Colonic mucosa (tissue), 4 donors: ENCODE data around the gene SLC24A3. TPM values are rescaled to one million over a fixed set of nuclear protein-coding genes. Genes with fewer than 3 reads are reported as not detected.

ENCODE experiments used
- DNase-seq: peaks from one replicate; pipeline ENCODE4 v3.0.0-alpha.2; 2020
- H3K27ac ChIP-seq: fragments of 200-600 bp; one replicate; pipeline ENCODE4 v1.8.0; 2021
- H3K27me3 ChIP-seq: fragments of 200-600 bp; one replicate; pipeline ENCODE4 v1.8.0; 2021
- H3K36me3 ChIP-seq: fragments of 200-600 bp; one replicate; pipeline ENCODE4 v1.8.0; 2021
- H3K4me1 ChIP-seq: fragments of 200-600 bp; one replicate; pipeline ENCODE4 v1.8.0; 2021; ENCODE audit warnings: mild to moderate bottlenecking
- H3K4me3 ChIP-seq: fragments of 200-600 bp; one replicate; pipeline ENCODE4 v1.8.0; 2021
- H3K9ac ChIP-seq, 2 donors: one replicate each; pipeline ENCODE4 v1.7.0; 2013; ENCODE audit warnings: control low read depth in 2 of 2, low read depth in 2 of 2, low read length in 2 of 2
- H3K9me3 ChIP-seq: fragments of 200-600 bp; one replicate; pipeline ENCODE4 v1.8.0; 2021
- intact Hi-C: fragments of 100-400 bp; cut with DNase I; formaldehyde crosslinking; loops from one replicate; pipeline ENCODE4 v1.14.1; 2022
- total RNA-seq, 2 donors: library from RNA; stranded (reverse); fragmentation: NEBNext Ultra II Directional in 1 of 2; extraction: Animal tissue kit (Norgen Biotek cat#: 25700) in 1 of 2; gene quantifications; one replicate each; pipeline ENCODE4 v1.2.1, GENCODE V29; 2021
- TF ChIP-seq, protein P1 (sequence below): fragments of 200-600 bp; IDR thresholded peaks from one replicate; pipeline ENCODE4 v1.8.0; 2022; ENCODE audit warnings: antibody characterized with exemption, mild to moderate bottlenecking
- donor health status: healthy.
- donor health status: DM: no; HTN: no; CAD: no.
- donor health status: DM: no; HTN: no; CAD: no.

The SLC24A3 gene
- total RNA-seq, 2 donors from 2014 or later = 3.6 to 6.6 TPM

DNA sequence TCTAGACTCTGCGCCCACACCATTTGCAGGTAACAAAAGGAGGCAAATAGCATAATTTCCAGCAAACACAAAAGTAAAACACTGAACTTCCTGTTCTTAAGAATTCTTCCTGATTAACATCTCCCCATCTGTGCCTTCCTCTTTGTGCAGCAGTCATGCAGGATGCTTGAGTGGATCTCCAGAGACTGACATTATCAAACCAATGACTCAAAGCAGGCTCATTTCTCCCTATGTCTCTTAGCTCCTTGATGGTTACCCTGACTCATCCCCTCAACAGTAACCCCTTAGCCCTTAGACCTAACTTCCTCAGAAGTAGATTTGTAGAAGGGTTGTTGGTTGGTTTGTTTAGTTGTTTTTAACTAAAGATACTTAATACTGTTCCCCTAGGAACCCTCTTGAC is 408.6 kb downstream of the SLC24A3 start:
- Histone ChIP-seq H3K9ac (no peak overlapping the region), H3K27ac (no peak overlapping the region), H3K4me3 (no peak overlapping the region), H3K9me3 (no peaks in the 10 kb centered on the region), H3K27me3 (no peaks in the 10 kb centered on the region), H3K4me1 (no peaks in the 10 kb centered on the region), H3K36me3 (no peaks in the 10 kb centered on the region)
- intact Hi-C loops = no loop called here
- no peak for DNase-seq
- TF ChIP-seq, protein P1, sequence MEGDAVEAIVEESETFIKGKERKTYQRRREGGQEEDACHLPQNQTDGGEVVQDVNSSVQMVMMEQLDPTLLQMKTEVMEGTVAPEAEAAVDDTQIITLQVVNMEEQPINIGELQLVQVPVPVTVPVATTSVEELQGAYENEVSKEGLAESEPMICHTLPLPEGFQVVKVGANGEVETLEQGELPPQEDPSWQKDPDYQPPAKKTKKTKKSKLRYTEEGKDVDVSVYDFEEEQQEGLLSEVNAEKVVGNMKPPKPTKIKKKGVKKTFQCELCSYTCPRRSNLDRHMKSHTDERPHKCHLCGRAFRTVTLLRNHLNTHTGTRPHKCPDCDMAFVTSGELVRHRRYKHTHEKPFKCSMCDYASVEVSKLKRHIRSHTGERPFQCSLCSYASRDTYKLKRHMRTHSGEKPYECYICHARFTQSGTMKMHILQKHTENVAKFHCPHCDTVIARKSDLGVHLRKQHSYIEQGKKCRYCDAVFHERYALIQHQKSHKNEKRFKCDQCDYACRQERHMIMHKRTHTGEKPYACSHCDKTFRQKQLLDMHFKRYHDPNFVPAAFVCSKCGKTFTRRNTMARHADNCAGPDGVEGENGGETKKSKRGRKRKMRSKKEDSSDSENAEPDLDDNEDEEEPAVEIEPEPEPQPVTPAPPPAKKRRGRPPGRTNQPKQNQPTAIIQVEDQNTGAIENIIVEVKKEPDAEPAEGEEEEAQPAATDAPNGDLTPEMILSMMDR = no peak

DNA sequence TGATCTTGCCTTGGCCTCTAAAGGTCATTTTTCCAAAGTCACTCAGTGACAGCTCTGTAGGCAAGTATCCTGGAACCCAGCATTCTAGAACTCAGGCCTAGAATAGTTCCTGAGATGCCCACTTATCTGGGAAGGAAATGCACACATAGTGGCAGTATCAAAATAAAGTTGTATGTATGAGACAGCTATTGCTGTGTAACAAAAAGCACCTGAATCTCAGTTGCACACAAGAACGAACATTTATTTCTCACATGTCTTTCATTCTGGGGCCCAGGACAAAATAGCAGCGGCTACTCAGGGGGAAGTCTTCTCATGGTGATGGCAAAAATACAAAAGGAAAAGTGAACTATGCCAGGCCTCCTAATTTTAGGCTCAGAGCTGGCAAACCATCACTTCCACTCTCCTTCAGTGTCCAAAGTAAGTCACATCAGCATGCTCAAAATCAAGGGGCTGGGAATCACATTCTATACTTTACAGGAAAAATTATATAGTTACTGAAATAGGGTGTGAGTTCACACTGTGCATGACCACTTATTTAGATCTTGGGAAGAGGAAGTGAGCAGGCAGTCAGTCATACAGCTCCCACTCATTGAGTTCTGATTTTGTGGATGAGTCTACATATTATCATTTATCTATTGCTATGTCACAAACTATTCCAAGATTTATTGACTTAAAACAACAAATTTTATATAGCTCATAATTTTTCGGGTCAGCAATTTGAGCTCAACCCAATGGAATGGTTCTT is 412.0 kb downstream of the SLC24A3 start:
- TF ChIP-seq, protein P1 = no peak
- no peak overlapping the region for H3K9ac ChIP-seq
- no peaks in the 10 kb centered on the region for H3K36me3 ChIP-seq
- intact Hi-C loops = no loop called here
- H3K9me3 ChIP-seq = no peaks in the 10 kb centered on the region
- no peaks in the 10 kb centered on the region for H3K4me1 ChIP-seq
- H3K27me3 ChIP-seq = no peaks in the 10 kb centered on the region
- H3K4me3 ChIP-seq = no peak overlapping the region
- no peak for DNase-seq
- H3K27ac ChIP-seq = no peak overlapping the region

DNA sequence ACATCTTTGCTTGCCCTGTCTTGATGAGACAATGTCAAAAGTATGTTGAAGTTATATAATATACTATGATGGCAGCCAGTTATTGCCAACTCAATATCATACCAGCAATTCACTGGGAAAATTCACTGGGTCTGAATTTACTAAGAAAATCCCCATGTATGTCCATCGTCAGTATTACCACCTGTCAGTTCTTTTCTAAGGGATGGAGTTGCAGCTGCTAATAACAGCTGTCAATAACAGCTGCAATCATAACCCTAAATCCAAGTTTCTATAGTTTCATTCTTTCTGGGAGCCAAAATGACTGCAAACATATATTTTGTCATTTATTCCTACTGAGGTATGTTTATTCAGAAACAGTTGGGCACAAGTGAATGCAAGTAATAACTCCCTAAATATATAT is 413.0 kb downstream of the SLC24A3 start:
- no peaks in the 10 kb centered on the region for H3K9me3 ChIP-seq
- H3K27ac ChIP-seq = no peak overlapping the region
- no peak overlapping the region for H3K9ac ChIP-seq
- intact Hi-C loops = loop anchor here (5.0 kb wide), 1 partner anchor 37 kb away; no protein-coding TSS in a partner anchor
- no peak for DNase-seq
- no peak overlapping the region for H3K4me3 ChIP-seq
- TF ChIP-seq, protein P1 = no peak
- no peaks in the 10 kb centered on the region for H3K36me3 ChIP-seq
- H3K4me1 ChIP-seq = no peaks in the 10 kb centered on the region
- no peaks in the 10 kb centered on the region for H3K27me3 ChIP-seq

DNA sequence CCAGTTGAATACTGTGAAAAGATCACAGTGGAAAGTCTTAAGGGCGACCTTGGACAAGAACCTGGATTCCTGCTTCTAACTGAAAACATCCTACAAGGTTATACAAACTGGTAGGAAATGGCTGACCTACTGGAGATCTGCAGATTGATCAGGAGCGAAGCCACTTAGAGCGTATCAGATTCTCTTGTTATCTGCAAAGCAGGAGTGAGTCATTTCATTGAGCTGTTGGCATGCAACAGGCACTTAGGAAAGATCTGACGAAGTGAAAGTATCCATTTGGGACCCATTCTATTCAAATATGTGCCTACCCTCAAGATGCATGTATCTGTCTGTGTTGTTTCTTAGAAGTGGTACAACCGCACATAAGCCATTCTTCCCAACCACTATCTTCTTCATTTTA is 414.5 kb downstream of the SLC24A3 start:
- H3K9ac ChIP-seq = no peak overlapping the region
- H3K27me3 ChIP-seq = no peaks in the 10 kb centered on the region
- H3K4me3 ChIP-seq = no peak overlapping the region
- no peaks in the 10 kb centered on the region for H3K9me3 ChIP-seq
- intact Hi-C loops = loop anchor here (5.0 kb wide), 1 partner anchor 35 kb away; no protein-coding TSS in a partner anchor
- DNase-seq = no peak
- H3K27ac ChIP-seq = no peak overlapping the region
- no peaks in the 10 kb centered on the region for H3K4me1 ChIP-seq
- TF ChIP-seq, protein P1 = no peak
- H3K36me3 ChIP-seq = no peaks in the 10 kb centered on the region

DNA sequence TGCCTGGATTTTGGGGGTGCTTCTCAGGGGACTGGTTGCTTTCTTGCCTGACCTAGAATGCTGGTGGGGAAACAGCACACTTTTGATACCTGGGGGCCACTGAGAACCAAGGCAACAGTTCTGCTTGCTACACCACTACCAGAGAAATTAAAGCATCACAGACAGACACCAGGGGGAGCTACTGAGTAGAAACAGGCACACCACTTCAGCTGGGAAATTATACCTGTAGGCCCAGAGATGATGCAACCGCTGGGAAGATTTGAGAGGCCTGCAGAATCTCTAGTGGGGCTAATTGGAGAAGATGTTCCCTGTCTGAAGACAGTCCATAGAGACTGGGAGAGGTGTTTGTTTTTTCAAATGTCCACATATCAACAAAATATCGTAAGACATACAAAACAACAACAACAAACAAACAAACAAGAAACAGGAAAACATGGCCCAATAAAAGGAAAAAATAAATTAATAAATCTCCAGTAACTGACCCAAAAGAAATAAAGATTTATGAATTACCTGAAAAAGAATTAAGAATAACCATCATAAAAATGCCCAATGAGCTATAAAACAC is 416.2 kb downstream of the SLC24A3 start:
- H3K27ac ChIP-seq = no peak overlapping the region
- intact Hi-C loops = loop anchor here (5.0 kb wide), 1 partner anchor 34 kb away; no protein-coding TSS in a partner anchor
- DNase-seq = peak; percentile 88
- TF ChIP-seq, protein P1 = peak; percentile 52
- H3K4me1 ChIP-seq = no peaks in the 10 kb centered on the region
- no peaks in the 10 kb centered on the region for H3K36me3 ChIP-seq
- H3K9me3 ChIP-seq = no peaks in the 10 kb centered on the region
- no peaks in the 10 kb centered on the region for H3K27me3 ChIP-seq
- no peak overlapping the region for H3K9ac ChIP-seq
- H3K4me3 ChIP-seq = no peak overlapping the region
